SK-N-SH (cell line): ENCODE results near the gene VPS11. TPM values are rescaled to one million over a fixed set of nuclear protein-coding genes. Genes with fewer than 3 reads are reported as not detected.
A peak's percentile ranks its signal among the peaks of the same experiment; 100 is the strongest.

Experiments
- CTCF ChIA-PET: fragments of 300-600, 350-600 bp; formaldehyde crosslinking; extraction: SDS; loops from one replicate; lab custom pipeline; 2021; lab: Yijun Ruan, JAX
- POLR2A ChIA-PET: fragments of 350-600 bp; sonication (Branson Sonifier 250); formaldehyde crosslinking; extraction: SDS; loops from one replicate; lab custom pipeline; 2020; ENCODE audit warnings: antibody characterized with exemption, inconsistent platforms; lab: Yijun Ruan, JAX
- DNase-seq: peaks from one replicate; pipeline ENCODE4 v3.0.0; 2012
- H2AFZ ChIP-seq: fragments of 200-600 bp; sonication (generic); 2 replicates; pipeline ENCODE4 v1.8.1; 2016; ENCODE audit warnings: antibody characterized with exemption, mild to moderate bottlenecking, low read depth
- H3F3A ChIP-seq: fragments of 200-600 bp; sonication (generic); replicated peaks from 2 replicates; pipeline ENCODE3; 2016; ENCODE audit warnings: antibody characterized with exemption, mild to moderate bottlenecking; ENCODE audit not compliant: insufficient read depth
- H3K27ac ChIP-seq, 2 experiments: fragments of 200-500 bp in 1 of 2; fragments of 200-600 bp in 1 of 2; sonication (Bioruptor generic) in 1 of 2; sonication (generic), shearing (Covaris generic) in 1 of 2; 2 replicates each; pipeline versions ENCODE4 v1.5.1 to v1.6.1; 2014 to 2016; ENCODE audit warnings: low read depth in 2 of 2, inconsistent platforms in 1 of 2, low read length in 1 of 2, mild to moderate bottlenecking in 1 of 2, mixed read lengths in 1 of 2
- H3K27me3 ChIP-seq: fragments of 200-600 bp; sonication (generic), shearing (Covaris generic); 2 replicates; pipeline ENCODE4 v1.6.1; 2016; ENCODE audit warnings: mixed run types; ENCODE audit not compliant: insufficient read depth
- H3K36me3 ChIP-seq, 2 experiments: fragments of 200-500 bp in 1 of 2; fragments of 200-600 bp in 1 of 2; sonication (Bioruptor generic) in 1 of 2; sonication (generic) in 1 of 2; replicated peaks in 1 of 2; 2 replicates each; pipeline versions ENCODE3 to v1.5.1; 2014 to 2016; ENCODE audit warnings: low read length in 1 of 2, mild to moderate bottlenecking in 1 of 2; ENCODE audit not compliant: insufficient read depth in 2 of 2, control insufficient read depth in 1 of 2
- H3K4me1 ChIP-seq, 2 experiments: fragments of 200-500 bp in 1 of 2; fragments of 200-600 bp in 1 of 2; sonication (Bioruptor generic) in 1 of 2; sonication (generic), shearing (Covaris generic) in 1 of 2; 2 replicates each; pipeline versions ENCODE4 v1.5.1 to v1.6.1; 2014 to 2016; ENCODE audit warnings: low read depth in 1 of 2, low read length in 1 of 2, mixed run types in 1 of 2; ENCODE audit not compliant: insufficient read depth in 2 of 2, control insufficient read depth in 1 of 2
- H3K4me2 ChIP-seq: fragments of 200-600 bp; sonication (generic), shearing (Covaris generic); 2 replicates; pipeline ENCODE4 v1.6.1; 2017; ENCODE audit warnings: mixed run types
- H3K4me3 ChIP-seq, 2 experiments: fragments of 200-500 bp in 1 of 2; fragments of 200-600 bp in 1 of 2; sonication (Bioruptor generic) in 1 of 2; sonication (generic), shearing (Covaris generic) in 1 of 2; 2 replicates each; pipeline versions ENCODE4 v1.5.1 to v1.8.1; 2014 to 2016; ENCODE audit warnings: low read depth in 2 of 2, inconsistent platforms in 1 of 2, low read length in 1 of 2, mild to moderate bottlenecking in 1 of 2, mixed read lengths in 1 of 2, moderate library complexity in 1 of 2
- H3K79me2 ChIP-seq: fragments of 200-600 bp; sonication (generic); 2 replicates; pipeline ENCODE4 v1.8.1; 2017; ENCODE audit warnings: mild to moderate bottlenecking; ENCODE audit not compliant: insufficient read depth
- H3K9ac ChIP-seq: fragments of 200-600 bp; sonication (generic); 2 replicates; pipeline ENCODE4 v1.6.1; 2017; ENCODE audit warnings: mixed run types
- H3K9me2 ChIP-seq: fragments of 200-600 bp; sonication (generic); 2 replicates; pipeline ENCODE4 v1.6.1; 2017; ENCODE audit warnings: mixed run types
- H3K9me3 ChIP-seq: fragments of 200-600 bp; sonication (generic); 2 replicates; pipeline ENCODE4 v1.6.1; 2017; ENCODE audit warnings: mixed run types, mild to moderate bottlenecking, moderate library complexity
- H4K20me1 ChIP-seq: fragments of 200-600 bp; sonication (generic); 2 replicates; pipeline ENCODE4 v1.6.1; 2017; ENCODE audit warnings: mild to moderate bottlenecking, mixed run types; ENCODE audit not compliant: insufficient read depth
- EP300 ChIP-seq, 2 experiments: IDR thresholded peaks; 2 replicates each; pipeline versions ENCODE4 v1.4.0 to v1.6.1; 2012; ENCODE audit warnings: borderline replicate concordance in 1 of 2, low read depth in 1 of 2, low read length in 1 of 2
- EZH2phosphoT487 ChIP-seq: fragments of 200-600 bp; sonication (generic); IDR thresholded peaks from 2 replicates; pipeline ENCODE4 v1.6.1; 2017; ENCODE audit warnings: low read depth, mixed run types, mild to moderate bottlenecking, antibody characterized with exemption, moderate library complexity, borderline replicate concordance
- FOSL2 ChIP-seq: IDR thresholded peaks from 2 replicates; pipeline ENCODE4 v1.4.0; 2012; ENCODE audit warnings: low read depth, mild to moderate bottlenecking, moderate library complexity, borderline replicate concordance
- FOXM1 ChIP-seq: IDR thresholded peaks from 2 replicates; pipeline ENCODE4 v1.4.0; 2012; ENCODE audit warnings: low read depth, mild to moderate bottlenecking
- GATA2 ChIP-seq: sonication (generic); formaldehyde crosslinking; IDR thresholded peaks from 2 replicates; pipeline ENCODE4 v1.5.0; 2020; ENCODE audit warnings: mild to moderate bottlenecking, missing genetic modification reagents
- MEF2A ChIP-seq: IDR thresholded peaks from 2 replicates; pipeline ENCODE4 v1.4.0; 2012; ENCODE audit warnings: low read depth, borderline replicate concordance
- MXI1 ChIP-seq: IDR thresholded peaks from 2 replicates; pipeline ENCODE4 v1.6.1; 2012; ENCODE audit warnings: mild to moderate bottlenecking, low read depth, low read length, improper control_type of control experiment
- RAD21 ChIP-seq: IDR thresholded peaks from 2 replicates; pipeline ENCODE4 v1.6.1; 2012; ENCODE audit warnings: mild to moderate bottlenecking, low read length
- RCOR1 ChIP-seq: fragments of 150-350 bp; IDR thresholded peaks from 2 replicates; pipeline ENCODE4 v1.6.1; 2017; ENCODE audit warnings: antibody characterized with exemption, low read length
- SMC3 ChIP-seq: IDR thresholded peaks from 2 replicates; pipeline ENCODE4 v1.6.1; 2012; ENCODE audit warnings: low read depth, low read length, improper control_type of control experiment
- WGBS: methylation state at CpG from one replicate; pipeline ENCODE4 v1.1.6; 2017; ENCODE audit warnings: low lambda C conversion rate; 5-methylcytosine and 5-hydroxymethylcytosine counted together
- polyA plus RNA-seq, 3 experiments: library from polyadenylated mRNA; depleted of rRNA; stranded (reverse); fragments of >200 nt; gene quantifications; 2 replicates each; pipeline ENCODE4 v1.2.3, GENCODE V29; 2012
- TF ChIP-seq, protein P1 (sequence below): fragments of 200-600 bp; sonication (generic); IDR thresholded peaks from 2 replicates; pipeline ENCODE4 v1.6.1; 2017; ENCODE audit warnings: antibody characterized with exemption, mild to moderate bottlenecking, moderate library complexity

Gene VPS11
- polyA plus RNA-seq, 1 of the 3 experiments (the other 2 are of a cell fraction) = 14.8 TPM

GRCh38 chr11:119065369-119065768 lies 2.2 kb upstream of the VPS11 start:
- H4K20me1 ChIP-seq = no peaks in the 10 kb centered on the region
- H3K79me2 ChIP-seq = peaks cover 39% of the 10 kb centered on the region
- H3K4me3 ChIP-seq = no peak overlapping the region
- ChIA-PET POLR2A (no interaction called here), CTCF (interaction anchor here (1.8 kb wide), 2 partner anchors 9 to 34 kb away, joined by 7 read pairs; partner anchors contain the start of gene HYOU1)
- peak; percentile 52 for DNase-seq
- WGBS = 73% methylated on average over 4 of the region's 4 CpGs
- no peak overlapping the region for H3K27ac ChIP-seq
- no peaks in the 10 kb centered on the region for H3K9me2 ChIP-seq
- no peaks in the 10 kb centered on the region for H3K9me3 ChIP-seq
- H3K4me1 ChIP-seq = peaks cover 5 to 6% of the 10 kb centered on the region in 2 experiments; a peak in 2 of 4 replicates
- no peak overlapping the region for H3K9ac ChIP-seq
- TF ChIP-seq, protein P1, sequence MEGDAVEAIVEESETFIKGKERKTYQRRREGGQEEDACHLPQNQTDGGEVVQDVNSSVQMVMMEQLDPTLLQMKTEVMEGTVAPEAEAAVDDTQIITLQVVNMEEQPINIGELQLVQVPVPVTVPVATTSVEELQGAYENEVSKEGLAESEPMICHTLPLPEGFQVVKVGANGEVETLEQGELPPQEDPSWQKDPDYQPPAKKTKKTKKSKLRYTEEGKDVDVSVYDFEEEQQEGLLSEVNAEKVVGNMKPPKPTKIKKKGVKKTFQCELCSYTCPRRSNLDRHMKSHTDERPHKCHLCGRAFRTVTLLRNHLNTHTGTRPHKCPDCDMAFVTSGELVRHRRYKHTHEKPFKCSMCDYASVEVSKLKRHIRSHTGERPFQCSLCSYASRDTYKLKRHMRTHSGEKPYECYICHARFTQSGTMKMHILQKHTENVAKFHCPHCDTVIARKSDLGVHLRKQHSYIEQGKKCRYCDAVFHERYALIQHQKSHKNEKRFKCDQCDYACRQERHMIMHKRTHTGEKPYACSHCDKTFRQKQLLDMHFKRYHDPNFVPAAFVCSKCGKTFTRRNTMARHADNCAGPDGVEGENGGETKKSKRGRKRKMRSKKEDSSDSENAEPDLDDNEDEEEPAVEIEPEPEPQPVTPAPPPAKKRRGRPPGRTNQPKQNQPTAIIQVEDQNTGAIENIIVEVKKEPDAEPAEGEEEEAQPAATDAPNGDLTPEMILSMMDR = peak; percentile 55
- no peak for TF ChIP-seq MEF2A
- TF ChIP-seq SMC3 = peak; percentile 39; the same call in 1 of the 2 replicates
- peak; percentile 55 for TF ChIP-seq GATA2 (CRISPR knock-in tag)
- TF ChIP-seq EZH2phosphoT487 = no peak
- TF ChIP-seq RAD21 = peak; percentile 47
- H3F3A ChIP-seq = peaks cover 23% of the 10 kb centered on the region
- H2AFZ ChIP-seq = no peak overlapping the region
- H3K4me2 ChIP-seq = no peak overlapping the region
- H3K36me3 ChIP-seq = peaks cover 7% of the 10 kb centered on the region in 2 experiments
- no peaks in the 10 kb centered on the region for H3K27me3 ChIP-seq

GRCh38 chr11:119077839-119078238 lies 10.2 kb downstream of the VPS11 start:
- no peak overlapping the region for H2AFZ ChIP-seq
- no peak overlapping the region for H3K27ac ChIP-seq
- H3K36me3 ChIP-seq = peaks cover 29 to 68% of the 10 kb centered on the region in 2 experiments
- no peaks in the 10 kb centered on the region for H4K20me1 ChIP-seq
- H3K4me1 ChIP-seq = no peaks in the 10 kb centered on the region
- no peak for TF ChIP-seq MXI1
- TF ChIP-seq SMC3 = no peak
- no peak for TF ChIP-seq RCOR1
- no peak for TF ChIP-seq EP300 (IDR thresholded peaks at IDR 0.05; ENCODE audit: borderline replicate concordance in 1 of 2, low read depth in 1 of 2, low read length in 1 of 2)
- TF ChIP-seq FOSL2 = no peak
- no peak for TF ChIP-seq FOXM1
- no peaks in the 10 kb centered on the region for H3K9me2 ChIP-seq
- no peak overlapping the region for H3K9ac ChIP-seq
- WGBS = 100% methylated on average over 9 of the region's 11 CpGs
- ChIA-PET CTCF (interaction anchor here (0.6 to 1.3 kb wide), 2 partner anchors 11 to 18 kb away, joined by 3 read pairs; a partner anchor contains a TSS), POLR2A (no interaction called here)
- no peak for DNase-seq
- no peaks in the 10 kb centered on the region for H3K79me2 ChIP-seq
- H3F3A ChIP-seq = peaks cover 17% of the 10 kb centered on the region
- H3K9me3 ChIP-seq = no peaks in the 10 kb centered on the region
- no peaks in the 10 kb centered on the region for H3K27me3 ChIP-seq
- no peak overlapping the region for H3K4me2 ChIP-seq
- H3K4me3 ChIP-seq = no peak overlapping the region
